KG1 (cell line): ENCODE data around the gene TTC1.
"Not testable (repeated sequence)": the region's sequence is repeated elsewhere in the genome, so short reads cannot be mapped to it uniquely, and the experiment has no call there.

Source experiments
- DNase-seq: peaks from one replicate; lab custom pipeline; 2025; lab: John Stamatoyannopoulos, UW

TTC1 gene

GRCh38 chr5:160008877-160009590, at the start of gene TTC1:
TTC1 (plus strand) TSS chr5:160009139; CDS start chr5:160010529, 1,390 bp downstream.
- DNase-seq = peak; percentile 45

- no peak for DNase-seq
These were observed 47.5 kb upstream of the TTC1 start for GRCh38 chr5:159961176-159962160.

- no peak for DNase-seq
These were observed 46.7 kb upstream of the TTC1 start for GRCh38 chr5:159962214-159962613.

- DNase-seq = no peak
These were observed 45.0 kb upstream of the TTC1 start for GRCh38 chr5:159963935-159964334.

GRCh38 chr5:159965031-159965837, 43.7 kb upstream of the TTC1 start:
- DNase-seq = no peak

GRCh38 chr5:159965838-159966128, 43.2 kb upstream of the TTC1 start:
- DNase-seq = not testable (repeated sequence)

- DNase-seq = no peak
These were observed 39.0 kb upstream of the TTC1 start for GRCh38 chr5:159969966-159970365.

GRCh38 chr5:159971038-159971437, 37.9 kb upstream of the TTC1 start:
- DNase-seq = no peak

GRCh38 chr5:159971514-159971913, 37.4 kb upstream of the TTC1 start:
- no peak for DNase-seq

- DNase-seq = no peak
These were observed 36.9 kb upstream of the TTC1 start for GRCh38 chr5:159971931-159972461.

GRCh38 chr5:159972538-159973362, 36.2 kb upstream of the TTC1 start:
- no peak for DNase-seq

- no peak for DNase-seq
These were observed 33.4 kb upstream of the TTC1 start for GRCh38 chr5:159975462-159976019.

- no peak for DNase-seq
These were observed 32.0 kb upstream of the TTC1 start for GRCh38 chr5:159976921-159977320.

- no peak for DNase-seq
These were observed 30.6 kb upstream of the TTC1 start for GRCh38 chr5:159978358-159978757.

GRCh38 chr5:159982421-159983173, 26.3 kb upstream of the TTC1 start:
- DNase-seq = no peak

- no peak for DNase-seq
These were observed 21.8 kb upstream of the TTC1 start for GRCh38 chr5:159987031-159987674.

- DNase-seq = no peak
These were observed 18.4 kb upstream of the TTC1 start for GRCh38 chr5:159990506-159990905.

GRCh38 chr5:159992566-159992965, 16.4 kb upstream of the TTC1 start:
- no peak for DNase-seq

- no peak for DNase-seq
These were observed 15.7 kb upstream of the TTC1 start for GRCh38 chr5:159993194-159993593.

- DNase-seq = no peak
These were observed 13.0 kb upstream of the TTC1 start for GRCh38 chr5:159995907-159996306.
